ENCODE results near the gene SPIN1. TPM values are rescaled to one million over a fixed set of nuclear protein-coding genes. Genes with fewer than 3 reads are reported as not detected.

The SPIN1 gene
- 49.6 and 51.3 TPM in 2 replicates for total RNA-seq

GRCh38 chr9:88388203-88388885 is at the start of gene SPIN1:
SPIN1 (plus strand) TSS chr9:88388444; CDS start chr9:88426540, 38,096 bp downstream.

Other genes starting within 250 kb of the SPIN1 start
- gene SPATA31C2, start 250.0 kb upstream of the SPIN1 start, total RNA-seq = under 0.01 TPM in 1 of 2 replicates, not detected in the other
- gene NXNL2, start 146.7 kb downstream of the SPIN1 start, total RNA-seq = 1.8 and 11.8 TPM in 2 replicates